PFSK-1 (cell line): ENCODE results near the gene ARHGEF16.

Experiments used
- SIN3A ChIP-seq: IDR thresholded peaks from 2 replicates; pipeline ENCODE4 v1.6.1; 2012; ENCODE audit warnings: mild to moderate bottlenecking, low read length, moderate library complexity, borderline replicate concordance; ENCODE audit not compliant: insufficient read depth
- TAF1 ChIP-seq: IDR thresholded peaks from 2 replicates; pipeline ENCODE4 v1.6.1; 2012; ENCODE audit warnings: low read length, control low read depth, borderline replicate concordance; ENCODE audit not compliant: insufficient read depth

- TF ChIP-seq TAF1: no peak
- no peak for TF ChIP-seq SIN3A
Measured at GRCh38 chr1:3469104-3469848, 14.8 kb downstream of the ARHGEF16 start.
